Measurements from ENCODE around the gene UBE2M.
A peak's percentile ranks its signal among the peaks of the same experiment; 100 is the strongest.
"Not testable (repeated sequence)": the region's sequence is repeated elsewhere in the genome, so short reads cannot be mapped to it uniquely, and the experiment has no call there.

UBE2M gene

DNA sequence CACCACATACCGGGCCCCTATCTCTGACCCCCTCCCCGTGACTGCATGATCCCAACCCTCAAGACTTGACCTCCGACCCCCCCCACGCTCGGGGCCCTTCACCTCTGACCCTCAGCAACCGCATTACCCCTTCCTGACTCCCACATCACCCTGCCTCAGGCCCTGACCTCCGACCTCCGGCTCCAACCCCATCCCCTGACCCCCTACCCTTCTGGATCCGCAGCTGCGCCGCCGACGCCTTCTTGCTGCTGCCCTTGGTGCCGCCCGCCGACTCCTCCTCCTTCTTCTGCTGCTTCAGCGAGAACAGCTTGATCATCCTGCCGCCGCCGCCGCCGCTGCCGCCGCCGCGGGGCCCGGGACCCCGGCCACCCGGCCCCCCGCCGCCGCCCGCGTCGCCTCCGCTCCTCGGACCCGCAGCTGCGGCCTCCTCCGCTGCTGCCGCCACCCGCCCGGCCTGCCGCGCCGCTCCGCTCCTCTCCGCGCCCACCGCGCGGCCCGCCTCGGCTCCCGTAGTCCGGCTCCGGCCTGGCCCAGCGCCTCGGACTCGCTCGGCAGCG lies at the start of gene UBE2M:
TSS of gene UBE2M (minus strand) at position 546 of the 557 bp plus-strand sequence. CDS start at position 316, 230 bp downstream.
- no peak for FAIRE-seq
- no peak for DNase-seq (ENCODE audit: insufficient read length, low spot score)

DNA sequence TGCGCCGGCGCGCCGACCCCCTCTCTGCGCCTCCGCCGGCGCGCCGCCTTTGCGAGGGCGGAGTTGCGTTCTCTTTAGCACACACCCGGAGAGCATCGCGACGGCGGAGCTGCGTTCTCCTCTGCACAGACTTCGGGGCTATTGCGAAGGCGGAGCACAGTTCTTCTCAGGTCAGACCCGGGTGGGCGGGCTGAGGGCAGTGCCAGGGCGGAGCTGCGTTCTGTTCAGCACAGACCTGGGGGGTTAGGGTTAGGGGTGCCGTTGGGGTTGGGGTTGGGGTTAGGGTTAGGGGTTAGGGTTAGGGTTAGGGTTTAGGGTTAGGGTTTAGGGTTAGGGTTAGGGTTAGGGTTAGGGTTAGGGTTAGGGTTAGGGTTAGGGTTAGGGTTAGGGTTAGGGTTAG lies 48.8 kb upstream of the UBE2M start:
- DNase-seq (ENCODE audit: insufficient read length, low spot score); FAIRE-seq: not testable (repeated sequence)

DNA sequence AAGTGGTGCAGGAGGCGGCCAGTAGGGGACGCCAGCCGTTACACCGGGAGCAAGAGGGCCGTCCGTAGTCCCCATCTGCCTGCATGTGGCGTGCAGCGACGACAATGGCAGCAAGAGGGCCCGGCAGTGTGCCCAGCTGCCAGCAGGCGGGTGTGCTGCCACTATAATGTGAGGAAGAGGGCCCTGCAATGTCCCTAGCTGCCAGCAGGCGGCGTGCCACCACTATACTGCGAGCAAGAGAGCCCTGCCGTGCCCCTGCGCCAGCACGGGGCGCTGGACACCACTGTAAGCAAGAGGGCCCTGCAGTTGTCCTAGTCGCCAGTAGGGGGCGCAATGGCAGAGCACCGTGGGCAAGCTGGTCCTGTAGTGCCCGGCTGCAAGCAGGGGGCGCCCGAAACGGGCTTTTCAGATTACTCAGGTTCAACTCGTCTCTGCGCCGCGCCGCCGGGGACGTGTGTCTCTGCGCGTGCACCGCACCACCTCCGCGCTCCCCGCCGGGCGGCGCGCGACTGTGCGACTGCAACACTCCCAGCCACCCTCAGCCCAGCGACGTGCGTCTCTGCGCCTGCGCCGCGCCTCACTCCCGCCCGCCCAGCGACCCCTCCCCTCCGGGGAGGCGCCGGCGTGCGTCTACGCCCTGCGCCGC lies 48.0 kb upstream of the UBE2M start:
- FAIRE-seq = not testable (repeated sequence)

DNA sequence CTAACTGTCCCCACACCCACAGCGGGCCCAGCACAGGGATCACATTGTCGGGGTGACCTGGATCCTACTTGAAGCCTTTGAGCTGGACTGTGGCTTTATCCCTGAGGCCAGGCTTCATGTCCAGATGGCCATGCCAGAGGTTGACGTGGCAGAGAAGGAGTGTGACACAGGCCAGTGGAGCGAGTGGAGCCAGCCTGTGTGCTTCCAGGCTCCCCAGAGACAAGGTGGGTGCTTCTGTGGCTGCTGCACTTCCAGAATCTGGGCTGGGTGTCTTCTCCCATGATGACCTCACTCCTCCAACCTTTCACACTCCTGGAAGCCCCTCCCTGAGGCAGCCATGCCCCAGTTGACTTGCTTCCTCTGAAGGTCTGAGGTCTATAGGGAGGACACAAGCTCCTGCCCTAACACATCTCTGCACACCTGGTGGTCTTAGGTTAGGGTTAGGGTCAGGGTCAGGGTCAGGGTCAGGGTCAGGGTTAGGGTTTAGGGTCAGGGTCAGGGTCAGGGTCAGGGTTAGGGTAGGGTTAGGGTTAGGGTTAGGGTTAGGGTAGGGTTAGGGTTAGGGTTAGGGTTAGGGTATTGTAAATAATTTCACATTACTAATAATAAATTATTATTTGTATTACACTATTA lies 27.8 kb upstream of the UBE2M start:
- FAIRE-seq (no peak), DNase-seq (ENCODE audit: insufficient read length, low spot score) (no peak)

More for the DNA sequence above, 48.0 kb upstream of the UBE2M start:
- DNase-seq (ENCODE audit: insufficient read length, low spot score) = not testable (repeated sequence)

DNA sequence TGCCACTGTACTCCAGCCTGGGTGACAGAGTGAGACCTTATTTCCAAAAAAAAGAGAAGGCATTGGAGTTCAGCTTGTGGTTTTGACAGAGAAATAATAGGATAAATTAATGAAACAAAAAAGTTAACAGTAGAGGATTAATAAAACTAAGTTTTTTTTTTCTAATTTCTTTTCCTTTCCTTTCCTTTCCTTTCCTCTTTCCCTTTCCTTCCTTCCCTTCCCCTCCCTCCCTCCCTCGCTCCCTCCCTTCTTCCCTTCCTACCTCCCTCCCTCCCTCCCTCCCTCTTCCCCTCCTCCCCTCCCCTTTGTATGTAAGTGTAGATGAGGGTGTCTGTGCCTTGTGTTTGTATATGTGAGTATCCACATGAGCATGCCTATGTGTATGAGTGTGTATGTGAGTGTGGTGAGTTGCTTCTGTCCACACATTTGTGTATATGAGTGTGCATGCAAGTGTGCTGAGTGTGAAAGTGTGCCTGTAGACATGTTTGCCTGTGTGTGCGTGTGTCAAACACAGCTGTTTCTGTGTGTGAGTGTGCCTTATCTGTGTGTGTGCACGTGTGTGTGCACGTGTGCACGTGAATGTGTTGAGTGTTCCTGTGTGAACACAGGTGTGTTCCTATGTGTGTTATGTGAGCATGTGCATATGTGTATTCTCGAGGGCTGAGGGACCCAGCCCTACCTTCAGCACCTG lies 27.2 kb upstream of the UBE2M start:
- no peak for FAIRE-seq
- DNase-seq (ENCODE audit: insufficient read length, low spot score) = no peak

DNA sequence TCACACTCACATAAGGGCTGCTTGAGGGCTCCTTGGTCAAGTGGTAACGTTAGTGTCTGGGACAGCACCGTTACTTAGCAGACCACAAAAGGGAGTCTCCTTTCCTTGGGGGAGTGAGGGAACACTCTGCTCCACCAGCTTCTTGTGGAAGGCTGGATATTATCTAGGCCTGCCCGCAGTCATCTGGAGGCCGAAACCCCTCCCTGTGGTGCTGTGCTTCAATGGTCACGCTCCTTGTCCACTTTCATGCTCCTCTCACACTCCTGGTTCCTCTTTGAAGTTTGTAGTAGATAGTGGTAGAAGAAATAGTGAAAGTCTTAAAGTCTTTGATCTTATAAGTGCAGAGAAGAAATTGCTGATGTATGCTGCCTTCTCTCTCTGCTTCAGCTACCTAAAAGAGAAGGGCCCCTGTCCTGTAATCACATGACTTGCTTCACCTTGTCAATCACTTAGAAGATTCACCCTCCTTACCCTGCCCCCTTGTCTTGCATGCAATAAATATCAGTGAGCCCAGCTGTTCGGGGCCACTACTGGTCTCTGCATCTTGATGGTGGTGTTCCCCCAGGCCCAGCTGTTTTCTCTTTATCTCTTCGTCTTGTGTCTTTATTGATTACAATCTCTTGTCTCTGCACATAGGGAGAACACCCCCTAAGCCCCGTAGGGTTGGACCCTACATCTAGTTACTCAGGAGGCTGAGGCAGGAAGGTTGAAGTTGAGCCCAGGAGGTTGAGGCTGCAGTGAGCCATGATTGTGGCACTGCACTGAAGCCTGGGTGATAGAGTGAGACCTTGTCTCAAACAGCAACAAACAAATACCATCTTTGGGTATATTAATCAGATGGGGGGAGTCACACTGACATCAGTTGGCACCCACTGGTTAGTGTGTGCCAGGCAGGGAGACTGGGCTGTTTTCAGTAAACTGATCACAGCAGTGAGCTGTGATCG lies 26.4 kb upstream of the UBE2M start:
- FAIRE-seq (no peak), DNase-seq (ENCODE audit: insufficient read length, low spot score) (no peak)

DNA sequence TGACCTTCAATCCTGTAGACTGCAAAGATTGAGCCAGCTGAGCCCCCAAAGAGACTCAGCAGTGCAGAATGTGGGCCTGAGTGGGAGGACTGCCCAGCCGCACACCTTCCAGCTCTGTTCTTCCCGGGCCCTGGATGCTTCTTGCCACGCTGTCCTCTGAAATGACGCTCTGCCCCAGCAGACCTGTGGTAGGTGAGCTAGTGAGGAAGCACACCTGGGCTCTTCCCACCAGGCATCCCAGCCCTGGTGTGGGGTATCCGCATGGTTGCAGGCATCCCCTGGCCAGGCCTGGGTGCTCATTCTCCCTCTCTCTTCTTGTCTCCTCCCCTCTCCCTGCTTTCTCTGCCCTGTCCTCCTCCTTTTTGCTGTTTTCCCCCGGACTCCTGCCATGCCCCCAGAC lies 24.6 kb upstream of the UBE2M start:
- DNase-seq (ENCODE audit: insufficient read length, low spot score) = no peak
- no peak for FAIRE-seq

DNA sequence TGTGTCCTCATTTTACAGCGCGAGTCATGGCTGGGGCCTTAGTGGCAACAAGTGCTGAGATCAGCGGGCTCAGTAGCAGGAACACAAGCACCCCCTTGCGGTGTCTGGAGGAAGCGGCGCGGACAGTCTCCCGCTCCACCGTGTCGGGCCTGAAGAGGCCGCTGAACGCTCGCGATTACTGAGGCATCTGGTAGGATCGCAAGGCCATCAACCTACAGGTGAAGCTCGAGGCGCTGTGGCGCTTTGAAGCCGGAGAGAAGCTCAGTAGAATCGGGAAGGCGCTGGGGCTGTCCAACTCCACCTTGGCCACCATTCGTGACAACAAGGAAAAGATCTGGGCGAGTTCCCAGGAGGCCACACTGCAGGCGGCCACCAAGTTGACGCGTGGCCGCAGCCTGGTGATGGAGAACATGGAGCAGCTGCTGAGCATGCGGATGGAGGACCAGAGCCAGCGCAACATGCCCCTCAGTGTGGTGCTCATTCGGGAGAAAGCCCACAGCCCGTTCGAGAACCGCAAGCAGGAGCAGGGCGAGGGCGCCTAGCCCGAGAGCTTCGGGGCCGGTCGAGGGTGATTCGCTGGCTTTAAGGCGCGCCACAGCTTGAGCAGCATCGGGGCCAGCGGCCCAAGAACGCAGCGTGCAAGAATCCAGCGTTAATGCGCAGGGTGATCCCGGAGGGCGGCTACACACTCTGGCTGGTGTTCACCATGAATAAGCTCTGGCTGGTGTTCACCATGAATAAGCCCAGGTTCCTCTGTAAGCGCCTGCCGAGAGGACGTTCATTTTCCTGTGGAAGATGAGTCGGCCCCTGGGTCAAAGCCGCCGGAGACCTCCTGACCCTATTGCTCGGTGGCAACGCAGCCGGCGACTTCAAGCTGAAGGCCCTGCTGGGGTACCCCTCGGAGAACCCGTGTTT lies 23.1 kb upstream of the UBE2M start:
- FAIRE-seq (no peak), DNase-seq (ENCODE audit: insufficient read length, low spot score) (peak; percentile 55)

DNA sequence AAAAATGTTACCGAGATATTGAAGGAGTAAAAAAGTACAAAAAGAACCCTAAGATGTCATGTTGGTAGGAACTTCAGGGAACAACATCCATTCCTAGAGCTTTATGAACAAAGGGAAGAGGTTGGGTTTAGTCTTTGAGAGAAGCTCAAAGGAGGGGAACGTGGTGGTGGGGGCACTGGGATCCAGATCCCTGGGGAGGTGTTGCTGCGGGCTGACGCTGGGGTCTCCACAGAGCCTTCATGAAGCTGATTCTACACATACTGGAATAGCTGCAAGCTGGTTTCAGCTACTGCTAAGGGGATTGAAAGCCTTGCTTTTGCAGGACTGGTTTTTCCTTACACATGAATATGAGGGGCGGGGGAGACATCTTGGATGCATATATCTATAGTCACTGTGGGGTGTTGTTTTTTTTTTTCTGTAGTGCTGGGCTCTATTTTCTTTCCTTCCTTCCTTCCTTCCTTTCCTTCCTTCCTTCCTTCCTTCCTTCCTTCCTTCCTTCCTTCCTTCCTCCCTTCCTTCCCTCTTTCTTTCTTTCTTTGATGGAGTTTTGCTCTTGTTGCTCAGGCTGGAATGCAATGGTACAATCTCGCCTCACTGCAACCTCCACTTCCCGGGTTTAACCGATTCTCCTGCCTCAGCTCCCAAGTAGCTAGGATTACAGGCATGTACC lies 21.2 kb upstream of the UBE2M start:
- FAIRE-seq (no peak), DNase-seq (ENCODE audit: insufficient read length, low spot score) (no peak)

DNA sequence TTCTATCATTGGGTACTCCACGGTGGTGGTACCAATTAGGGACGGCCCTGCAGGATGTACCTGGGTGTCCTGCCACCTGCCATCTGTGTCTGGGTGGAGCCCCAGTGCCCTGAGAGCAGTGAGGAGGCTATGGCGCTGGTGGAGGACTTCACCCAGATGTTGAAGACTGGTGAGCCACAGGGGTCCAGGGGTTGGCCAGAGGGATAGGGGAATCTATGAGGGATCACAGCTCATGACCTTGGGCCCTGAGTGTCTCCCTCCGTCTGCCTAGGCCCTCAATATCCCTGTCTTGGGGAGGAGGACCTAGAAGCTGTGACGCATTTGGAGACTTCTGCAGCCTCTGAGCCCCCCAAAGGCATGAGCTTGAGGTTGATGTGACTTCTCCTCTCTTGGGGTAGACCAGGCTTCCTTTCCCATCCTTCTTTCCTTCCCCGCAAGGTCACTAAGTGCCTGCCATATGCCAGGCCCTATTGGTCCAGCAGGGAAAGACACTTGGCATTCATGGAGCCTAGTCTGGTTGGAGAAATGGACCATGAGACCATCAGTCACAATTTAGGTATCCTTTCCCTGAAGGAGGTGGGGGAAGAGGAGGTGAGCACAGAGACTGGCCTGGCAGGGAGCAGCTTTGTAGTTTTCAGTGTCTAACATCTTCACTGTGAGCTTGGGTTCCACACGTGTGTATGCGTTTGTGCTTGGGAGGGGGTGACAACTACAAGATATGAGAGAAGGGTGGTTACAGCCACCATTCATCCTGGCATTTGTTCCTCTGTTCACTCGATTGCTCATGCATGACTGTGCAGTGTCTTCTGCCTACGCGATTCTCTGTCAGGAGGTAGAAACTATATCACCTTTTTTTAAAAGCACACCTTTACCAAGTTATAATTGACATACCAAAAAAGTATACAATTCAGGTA lies 19.9 kb upstream of the UBE2M start:
- no peak for FAIRE-seq

DNA sequence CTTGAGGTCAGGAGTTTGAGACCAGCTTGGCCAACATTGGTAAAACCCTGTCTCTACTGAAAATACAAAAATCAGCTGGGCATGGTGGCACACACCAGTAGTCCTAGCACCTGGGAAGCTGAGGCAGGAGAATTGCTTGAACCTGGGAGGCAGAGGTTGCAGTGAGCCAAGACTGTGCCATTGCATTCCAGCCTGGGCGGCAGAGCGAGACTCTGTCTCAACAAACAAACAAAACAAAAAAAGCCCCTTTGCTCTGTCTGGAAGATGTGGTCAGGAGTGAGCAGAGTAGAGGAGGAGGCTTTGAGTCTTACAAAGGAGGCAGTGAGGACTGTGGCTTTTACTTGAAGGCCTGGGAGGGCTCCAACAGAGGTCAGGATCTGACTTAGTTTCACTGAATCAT lies 19.2 kb upstream of the UBE2M start:
- not testable (repeated sequence) for DNase-seq (ENCODE audit: insufficient read length, low spot score); FAIRE-seq

More for the DNA sequence above, 19.9 kb upstream of the UBE2M start:
- DNase-seq (ENCODE audit: insufficient read length, low spot score) = no peak

DNA sequence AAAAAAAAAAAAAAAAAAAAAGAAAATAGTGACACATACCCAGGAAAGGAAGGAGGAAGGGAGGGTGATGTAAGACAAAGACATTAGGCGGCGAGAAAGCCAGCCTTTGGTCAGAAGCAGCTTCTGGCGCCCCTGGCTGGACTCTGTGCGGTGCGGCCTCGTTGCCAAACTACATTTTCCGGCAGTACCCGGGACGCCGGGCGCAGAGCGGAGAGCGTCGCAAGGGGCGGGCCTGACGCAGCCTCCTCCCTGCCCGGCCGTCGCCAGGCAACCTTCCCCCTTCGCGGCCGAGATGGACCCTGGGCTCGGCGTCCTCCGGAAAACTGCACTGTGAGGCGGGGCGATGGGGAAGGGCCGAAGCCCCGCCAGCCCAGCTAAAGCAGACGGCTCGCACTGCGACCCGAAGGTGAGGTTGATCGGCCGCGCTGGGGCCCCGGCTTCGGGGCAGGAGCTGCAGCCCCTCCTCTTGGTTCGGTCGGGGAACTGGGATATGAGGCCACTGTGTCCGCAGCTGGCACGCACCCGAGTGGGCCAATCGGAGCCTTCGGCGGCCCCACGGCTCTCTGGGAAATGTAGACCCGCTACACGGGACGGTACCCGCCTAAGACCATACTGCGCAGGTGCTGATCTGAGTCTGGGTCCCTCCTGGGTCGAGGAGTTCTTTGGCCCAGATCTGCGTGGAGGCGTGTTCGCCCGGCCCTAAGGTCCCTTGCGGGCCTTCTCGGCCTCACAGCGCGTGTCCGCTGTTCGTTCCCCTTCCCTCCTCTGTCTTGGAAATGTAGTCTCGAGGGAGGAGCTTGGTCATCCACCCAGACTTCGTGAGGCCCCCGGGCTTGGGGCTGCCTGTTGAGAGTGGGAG lies 17.0 kb upstream of the UBE2M start:
- DNase-seq (ENCODE audit: insufficient read length, low spot score) (peak; percentile 85), FAIRE-seq (peak; percentile 60)

DNA sequence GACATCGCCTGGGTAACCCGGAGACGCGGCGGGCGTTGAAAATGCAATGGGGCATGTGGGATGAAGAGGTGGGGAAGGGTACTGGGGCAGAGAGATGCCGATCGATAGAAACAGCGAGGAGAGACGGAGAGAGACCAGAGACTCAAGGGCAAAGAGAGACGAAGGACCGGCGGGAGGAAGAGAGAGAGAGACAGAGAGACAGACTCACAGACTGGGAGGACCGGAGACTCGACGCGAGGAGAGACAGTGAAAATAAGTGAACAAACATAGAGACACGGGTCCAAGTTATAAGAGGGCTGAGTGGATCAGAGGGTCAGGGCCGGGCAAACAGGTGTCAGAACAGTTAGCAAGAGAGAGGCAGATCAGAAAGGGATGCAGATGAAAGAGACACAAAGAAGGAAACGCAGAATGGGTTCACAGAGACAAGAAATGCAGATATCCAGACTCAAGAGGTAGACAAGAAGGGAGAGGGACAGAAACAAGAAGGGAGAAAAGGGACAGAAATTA lies 15.3 kb upstream of the UBE2M start:
- DNase-seq (ENCODE audit: insufficient read length, low spot score) = no peak
- no peak for FAIRE-seq

DNA sequence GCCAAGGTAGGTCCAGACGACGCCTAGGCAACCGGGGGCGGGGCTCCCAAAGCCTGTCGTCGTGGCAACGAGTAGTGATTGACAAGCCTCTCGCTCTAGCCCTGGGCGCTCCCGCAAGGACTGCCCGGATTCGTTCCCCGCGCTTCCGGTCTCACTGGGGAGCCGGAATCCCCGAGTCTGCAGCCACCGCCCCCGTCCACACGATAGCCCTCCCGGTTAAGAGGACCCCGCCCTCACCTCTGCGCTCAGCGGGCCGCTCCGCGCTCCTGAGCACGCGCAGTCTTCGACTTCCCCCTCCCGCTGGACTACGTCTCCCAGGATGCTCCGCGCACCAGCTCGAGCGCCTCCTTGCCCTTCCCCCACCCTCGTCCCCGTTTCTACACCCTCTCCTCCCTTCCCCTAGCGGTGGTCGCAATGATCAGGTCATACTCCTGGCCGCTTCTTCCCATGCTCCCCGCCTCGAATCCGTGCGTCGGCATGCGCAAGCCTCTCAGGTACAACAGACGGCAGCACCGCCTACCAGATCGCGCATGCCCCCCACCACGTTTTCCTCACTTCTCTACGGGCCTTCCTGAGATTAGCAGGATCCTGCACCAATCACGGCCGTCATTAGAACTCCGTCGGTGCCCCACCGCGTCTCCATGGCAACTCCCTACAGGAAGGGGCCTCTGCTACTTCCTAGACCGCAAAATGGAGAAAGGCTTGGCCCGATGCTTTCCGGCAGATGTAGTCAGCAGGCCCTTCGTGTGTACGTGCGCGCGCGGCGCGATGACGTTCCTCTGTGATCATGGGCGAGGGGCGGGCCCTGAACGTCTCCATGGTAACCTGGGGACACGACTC lies 14.6 kb upstream of the UBE2M start, which contains the start of gene MZF1:
TSS of gene MZF1 (minus strand) at position 518 of the 840 bp plus-strand sequence. CDS start 1,946 bp downstream, outside the sequence.
- DNase-seq (ENCODE audit: insufficient read length, low spot score) (peak; percentile 98), FAIRE-seq (peak; percentile 95)

DNA sequence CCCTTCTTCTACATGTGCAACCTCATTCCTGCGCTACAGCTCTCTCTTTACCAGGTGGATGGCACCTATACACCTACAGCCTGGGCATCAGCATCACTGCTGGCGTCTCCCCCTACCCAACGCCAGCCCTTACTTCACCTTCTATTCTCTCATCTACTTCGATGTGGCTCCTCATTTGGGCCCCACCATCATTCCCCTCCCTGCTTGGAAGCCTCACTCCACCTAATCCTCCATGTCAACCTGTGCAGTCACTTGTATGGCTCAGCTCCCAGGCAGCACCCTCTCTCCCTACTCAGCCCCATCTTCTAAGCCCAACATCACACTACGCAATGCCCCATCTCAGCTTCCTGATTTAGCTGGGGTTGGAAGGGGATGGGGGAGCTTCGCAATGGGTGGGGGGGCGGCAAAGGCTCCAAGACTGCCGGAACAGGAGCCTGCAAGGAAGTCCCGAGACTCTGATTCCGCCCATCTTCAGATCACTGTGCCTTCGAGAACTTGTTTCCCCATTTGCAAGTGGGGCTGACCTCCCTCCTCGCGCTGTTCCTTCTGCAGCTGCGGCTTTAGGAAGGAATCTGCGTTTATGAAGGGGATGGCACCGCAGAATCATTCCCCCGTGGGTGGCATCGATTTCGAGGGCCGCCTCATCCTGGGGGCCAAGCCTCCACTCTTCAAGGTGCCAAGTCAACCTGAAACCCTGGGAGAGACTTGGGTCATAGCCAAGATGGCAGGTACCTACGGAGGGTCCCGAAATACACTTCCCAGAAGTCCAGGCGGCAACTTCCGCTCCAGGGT lies 13.8 kb upstream of the UBE2M start:
- DNase-seq (ENCODE audit: insufficient read length, low spot score) = no peak

More for the DNA sequence above, 13.8 kb upstream of the UBE2M start:
- FAIRE-seq = no peak

All from HTR-8/SVneo (cell line).